ENCODE data around the gene DDX60.
"Not testable (repeated sequence)": the region's sequence is repeated elsewhere in the genome, so short reads cannot be mapped to it uniquely, and the experiment has no call there.

The DDX60 gene

GRCh38 chr4:168318266-168318895 lies at the start of gene DDX60:
Gene DDX60 (minus strand): TSS chr4:168318752. CDS start chr4:168311259, 7,493 bp downstream.
- DNase-seq = peak; percentile 17

GRCh38 chr4:168367065-168367464 lies 48.5 kb upstream of the DDX60 start:
- no peak for DNase-seq

- no peak for DNase-seq
Observed at GRCh38 chr4:168362025-168362401, 43.5 kb upstream of the DDX60 start.

GRCh38 chr4:168361365-168362024 lies 42.9 kb upstream of the DDX60 start:
- DNase-seq = no peak

GRCh38 chr4:168360271-168360670 lies 41.7 kb upstream of the DDX60 start:
- DNase-seq = no peak

GRCh38 chr4:168357941-168358340 lies 39.4 kb upstream of the DDX60 start:
- no peak for DNase-seq

GRCh38 chr4:168353746-168354145 lies 35.2 kb upstream of the DDX60 start:
- DNase-seq = no peak

- DNase-seq = no peak
Observed at GRCh38 chr4:168337550-168337940, 19.0 kb upstream of the DDX60 start.

- DNase-seq = no peak
Observed at GRCh38 chr4:168336837-168337549, 18.4 kb upstream of the DDX60 start.

- DNase-seq = no peak
Observed at GRCh38 chr4:168335621-168336020, 17.1 kb upstream of the DDX60 start.

GRCh38 chr4:168334053-168334452 lies 15.5 kb upstream of the DDX60 start:
- no peak for DNase-seq

GRCh38 chr4:168330575-168330974 lies 12.0 kb upstream of the DDX60 start:
- DNase-seq = not testable (repeated sequence)

GRCh38 chr4:168325591-168325990 lies 7.0 kb upstream of the DDX60 start:
- no peak for DNase-seq

- no peak for DNase-seq
Observed at GRCh38 chr4:168321006-168321405, 2.5 kb upstream of the DDX60 start.

- DNase-seq = no peak
Observed at GRCh38 chr4:168319486-168320019, 1.0 kb upstream of the DDX60 start.

- no peak for DNase-seq
Observed at GRCh38 chr4:168317621-168318020, 931 bp downstream of the DDX60 start.

- no peak for DNase-seq
Observed at GRCh38 chr4:168309781-168310180, 8.8 kb downstream of the DDX60 start.

- no peak for DNase-seq
Observed at GRCh38 chr4:168308912-168309311, 9.6 kb downstream of the DDX60 start.

- DNase-seq = no peak
Observed at GRCh38 chr4:168306476-168306875, 12.1 kb downstream of the DDX60 start.

GRCh38 chr4:168304744-168305459 lies 13.7 kb downstream of the DDX60 start:
- no peak for DNase-seq

- not testable (repeated sequence) for DNase-seq
Observed at GRCh38 chr4:168303430-168303829, 15.1 kb downstream of the DDX60 start.

- no peak for DNase-seq
Observed at GRCh38 chr4:168293386-168293975, 25.1 kb downstream of the DDX60 start.

GRCh38 chr4:168291242-168291641 lies 27.3 kb downstream of the DDX60 start:
- DNase-seq = no peak

Measured in 8988T (cell line).